Measurements from ENCODE around the gene ZDHHC14.

The ZDHHC14 gene

GRCh38 chr6:157454762-157455714 lies 74.0 kb downstream of the ZDHHC14 start:
- no peak overlapping the region for H2BK12ac ChIP-seq (ENCODE audit: low read length)
- no peaks in the 10 kb centered on the region for H3K79me1 ChIP-seq (ENCODE audit: low read depth, low read length)
- H4K91ac ChIP-seq (ENCODE audit: low read depth, low read length, poor library complexity): no peak overlapping the region
- peaks cover 11 to 15% of the 10 kb centered on the region in 2 donors for H3K4me1 ChIP-seq (ENCODE audit: control insufficient read depth in 2 of 2, insufficient read depth in 1 of 2, low read depth in 1 of 2, low read length in 2 of 2)
- H3K23ac ChIP-seq (ENCODE audit: low read depth, low read length, poor library complexity): no peak overlapping the region
- H3K27me3 ChIP-seq (ENCODE audit: control insufficient read depth in 3 of 3, insufficient read depth in 3 of 3, low read depth in 1 of 3, low read length in 3 of 3): no peaks in the 10 kb centered on the region
- no peaks in the 10 kb centered on the region for H3K9me3 ChIP-seq (replicated peaks in 1 of 2; ENCODE audit: control insufficient read depth in 2 of 2, insufficient read depth in 1 of 2, low read depth in 1 of 2, low read length in 2 of 2)
- no peaks in the 10 kb centered on the region for H3K36me3 ChIP-seq (replicated peaks in 1 of 2; ENCODE audit: control insufficient read depth in 2 of 2, insufficient read depth in 2 of 2, low read length in 2 of 2)
- H3K27ac ChIP-seq (replicated peaks; ENCODE audit: low read length): no peak overlapping the region
- H3K4me3 ChIP-seq (ENCODE audit: low read length in 2 of 2): no peak overlapping the region
- no peak overlapping the region for H2BK15ac ChIP-seq (ENCODE audit: low read length)
- no peak overlapping the region for H3K4me2 ChIP-seq (ENCODE audit: insufficient read depth, low read length, poor library complexity, severe bottlenecking)
- no peak overlapping the region for H4K8ac ChIP-seq (ENCODE audit: low read depth, low read length)
- no CpG with 5 or more reads among the region's 14 CpGs for WGBS, 2 donors (ENCODE audit: extremely low coverage in 2 of 2, insufficient read length in 2 of 2, insufficient replicate concordance in 1 of 2)
- no peak overlapping the region for H3K14ac ChIP-seq (ENCODE audit: low read length)
- no peak for DNase-seq (ENCODE audit: low spot score)
- no peak overlapping the region for H2BK120ac ChIP-seq (ENCODE audit: low read depth, low read length)
- no peak overlapping the region for H3K9ac ChIP-seq (ENCODE audit: low read depth, low read length, poor library complexity)
- peak overlapping the region; percentile 59 for H2AFZ ChIP-seq (ENCODE audit: low read length)
- no peak overlapping the region for H3K18ac ChIP-seq (ENCODE audit: low read length)
- no peak overlapping the region for H3K4ac ChIP-seq (ENCODE audit: low read length)
- no peak overlapping the region for H2AK5ac ChIP-seq (ENCODE audit: low read depth, low read length)
- no peak overlapping the region for H2BK5ac ChIP-seq (ENCODE audit: low read length)

GRCh38 chr6:157455731-157456523 lies 74.9 kb downstream of the ZDHHC14 start:
- H3K4ac ChIP-seq (ENCODE audit: low read length): no peak overlapping the region
- H3K9ac ChIP-seq (ENCODE audit: low read depth, low read length, poor library complexity): no peak overlapping the region
- no peak overlapping the region for H4K8ac ChIP-seq (ENCODE audit: low read depth, low read length)
- no peaks in the 10 kb centered on the region for H3K27me3 ChIP-seq (ENCODE audit: control insufficient read depth in 3 of 3, insufficient read depth in 3 of 3, low read depth in 1 of 3, low read length in 3 of 3)
- H3K36me3 ChIP-seq (replicated peaks in 1 of 2; ENCODE audit: control insufficient read depth in 2 of 2, insufficient read depth in 2 of 2, low read length in 2 of 2): no peaks in the 10 kb centered on the region
- no peak overlapping the region for H3K4me2 ChIP-seq (ENCODE audit: insufficient read depth, low read length, poor library complexity, severe bottlenecking)
- H3K9me3 ChIP-seq (replicated peaks in 1 of 2; ENCODE audit: control insufficient read depth in 2 of 2, insufficient read depth in 1 of 2, low read depth in 1 of 2, low read length in 2 of 2): no peaks in the 10 kb centered on the region
- no peak overlapping the region for H2BK120ac ChIP-seq (ENCODE audit: low read depth, low read length)
- no peak overlapping the region for H2BK12ac ChIP-seq (ENCODE audit: low read length)
- peak overlapping the region; percentile 12 for H3K18ac ChIP-seq (ENCODE audit: low read length)
- H3K4me3 ChIP-seq (ENCODE audit: low read length in 2 of 2): no peak overlapping the region
- no peak overlapping the region for H3K23ac ChIP-seq (ENCODE audit: low read depth, low read length, poor library complexity)
- no peak overlapping the region for H3K14ac ChIP-seq (ENCODE audit: low read length)
- no CpG with 5 or more reads among the region's 25 CpGs for WGBS, 2 donors (ENCODE audit: extremely low coverage in 2 of 2, insufficient read length in 2 of 2, insufficient replicate concordance in 1 of 2)
- DNase-seq (ENCODE audit: low spot score): no peak
- H2BK5ac ChIP-seq (ENCODE audit: low read length): no peak overlapping the region
- H4K91ac ChIP-seq (ENCODE audit: low read depth, low read length, poor library complexity): no peak overlapping the region
- no peak overlapping the region for H3K27ac ChIP-seq (replicated peaks; ENCODE audit: low read length)
- H2AFZ ChIP-seq (ENCODE audit: low read length): peak overlapping the region; percentile 59
- no peak overlapping the region for H2BK15ac ChIP-seq (ENCODE audit: low read length)
- H2AK5ac ChIP-seq (ENCODE audit: low read depth, low read length): peak overlapping the region; percentile 20
- no peaks in the 10 kb centered on the region for H3K79me1 ChIP-seq (ENCODE audit: low read depth, low read length)
- H3K4me1 ChIP-seq (ENCODE audit: control insufficient read depth in 2 of 2, insufficient read depth in 1 of 2, low read depth in 1 of 2, low read length in 2 of 2): peaks cover 15 to 17% of the 10 kb centered on the region in 2 donors

GRCh38 chr6:157456524-157456829 lies 75.5 kb downstream of the ZDHHC14 start:
- no peak for DNase-seq (ENCODE audit: low spot score)
- Histone ChIP-seq H2AFZ (ENCODE audit: low read length) (no peak overlapping the region), H3K4me2 (ENCODE audit: insufficient read depth, low read length, poor library complexity, severe bottlenecking) (no peak overlapping the region), H3K36me3 (replicated peaks in 1 of 2; ENCODE audit: control insufficient read depth in 2 of 2, insufficient read depth in 2 of 2, low read length in 2 of 2) (no peaks in the 10 kb centered on the region), H3K4me3 (ENCODE audit: low read length in 2 of 2) (no peak overlapping the region), H3K79me1 (ENCODE audit: low read depth, low read length) (no peaks in the 10 kb centered on the region), H2BK12ac (ENCODE audit: low read length) (no peak overlapping the region), H4K91ac (ENCODE audit: low read depth, low read length, poor library complexity) (no peak overlapping the region), H3K9me3 (replicated peaks in 1 of 2; ENCODE audit: control insufficient read depth in 2 of 2, insufficient read depth in 1 of 2, low read depth in 1 of 2, low read length in 2 of 2) (no peaks in the 10 kb centered on the region), H3K4me1 (ENCODE audit: control insufficient read depth in 2 of 2, insufficient read depth in 1 of 2, low read depth in 1 of 2, low read length in 2 of 2) (peaks cover 20% of the 10 kb centered on the region in 2 donors), H3K23ac (ENCODE audit: low read depth, low read length, poor library complexity) (no peak overlapping the region), H3K18ac (ENCODE audit: low read length) (peak overlapping the region; percentile 12), H4K8ac (ENCODE audit: low read depth, low read length) (no peak overlapping the region), H3K9ac (ENCODE audit: low read depth, low read length, poor library complexity) (no peak overlapping the region), H2AK5ac (ENCODE audit: low read depth, low read length) (peak overlapping the region; percentile 20), H3K27me3 (ENCODE audit: control insufficient read depth in 3 of 3, insufficient read depth in 3 of 3, low read depth in 1 of 3, low read length in 3 of 3) (no peaks in the 10 kb centered on the region), H3K4ac (ENCODE audit: low read length) (no peak overlapping the region), H2BK5ac (ENCODE audit: low read length) (no peak overlapping the region), H3K27ac (replicated peaks; ENCODE audit: low read length) (no peak overlapping the region), H2BK120ac (ENCODE audit: low read depth, low read length) (no peak overlapping the region), H2BK15ac (ENCODE audit: low read length) (no peak overlapping the region), H3K14ac (ENCODE audit: low read length) (no peak overlapping the region)
- no CpG with 5 or more reads among the region's 4 CpGs for WGBS, 2 donors (ENCODE audit: extremely low coverage in 2 of 2, insufficient read length in 2 of 2, insufficient replicate concordance in 1 of 2)

DNA sequence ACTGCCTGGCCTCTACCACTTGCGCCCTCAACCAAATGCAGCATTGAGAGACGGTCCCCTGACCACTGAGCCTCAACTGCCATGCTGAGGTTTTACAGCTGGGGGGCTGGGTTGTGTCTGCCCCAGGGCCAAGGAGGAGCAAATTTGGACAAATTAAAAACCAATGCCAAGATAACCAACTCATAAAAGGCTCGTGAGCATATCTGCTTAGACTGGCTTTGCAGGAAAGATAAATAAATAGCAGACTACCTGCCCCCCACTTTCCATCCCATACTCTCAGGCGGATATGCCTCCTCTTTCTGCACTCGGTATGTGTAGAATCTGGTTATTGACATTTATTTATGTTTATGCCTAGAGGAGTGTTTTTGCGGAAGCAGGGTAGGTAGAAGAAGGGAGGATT lies 76.8 kb downstream of the ZDHHC14 start:
- Histone ChIP-seq H3K27me3 (ENCODE audit: control insufficient read depth in 3 of 3, insufficient read depth in 3 of 3, low read depth in 1 of 3, low read length in 3 of 3) (no peaks in the 10 kb centered on the region), H3K4me1 (ENCODE audit: control insufficient read depth in 2 of 2, insufficient read depth in 1 of 2, low read depth in 1 of 2, low read length in 2 of 2) (peaks cover 24 to 25% of the 10 kb centered on the region in 2 donors), H2BK120ac (ENCODE audit: low read depth, low read length) (no peak overlapping the region)

More for the DNA sequence above, 76.8 kb downstream of the ZDHHC14 start:
- Histone ChIP-seq H2BK5ac (ENCODE audit: low read length) (no peak overlapping the region), H3K18ac (ENCODE audit: low read length) (peak overlapping the region; percentile 20), H2AK5ac (ENCODE audit: low read depth, low read length) (no peak overlapping the region), H2BK15ac (ENCODE audit: low read length) (no peak overlapping the region), H3K9me3 (replicated peaks in 1 of 2; ENCODE audit: control insufficient read depth in 2 of 2, insufficient read depth in 1 of 2, low read depth in 1 of 2, low read length in 2 of 2) (no peaks in the 10 kb centered on the region), H3K4me3 (ENCODE audit: low read length in 2 of 2) (no peak overlapping the region), H2BK12ac (ENCODE audit: low read length) (no peak overlapping the region), H3K27ac (replicated peaks; ENCODE audit: low read length) (no peak overlapping the region), H3K36me3 (replicated peaks in 1 of 2; ENCODE audit: control insufficient read depth in 2 of 2, insufficient read depth in 2 of 2, low read length in 2 of 2) (no peaks in the 10 kb centered on the region), H3K14ac (ENCODE audit: low read length) (no peak overlapping the region), H3K4me2 (ENCODE audit: insufficient read depth, low read length, poor library complexity, severe bottlenecking) (no peak overlapping the region), H3K79me1 (ENCODE audit: low read depth, low read length) (no peaks in the 10 kb centered on the region), H3K9ac (ENCODE audit: low read depth, low read length, poor library complexity) (no peak overlapping the region), H4K91ac (ENCODE audit: low read depth, low read length, poor library complexity) (no peak overlapping the region), H2AFZ (ENCODE audit: low read length) (no peak overlapping the region), H3K4ac (ENCODE audit: low read length) (no peak overlapping the region), H3K23ac (ENCODE audit: low read depth, low read length, poor library complexity) (no peak overlapping the region), H4K8ac (ENCODE audit: low read depth, low read length) (no peak overlapping the region)
- DNase-seq (ENCODE audit: low spot score): no peak
- 100% methylated on average over 1 of the region's 6 CpGs; no CpG with 5 or more reads in 1 of the 2 donors for WGBS, 2 donors (ENCODE audit: extremely low coverage in 2 of 2, insufficient read length in 2 of 2, insufficient replicate concordance in 1 of 2)
